HFFc6 (cell line): ENCODE measurements around the gene RPSA. TPM values are rescaled to one million over a fixed set of nuclear protein-coding genes. Genes with fewer than 3 reads are reported as not detected.

Source experiments
- DNase-seq: peaks from one replicate; pipeline ENCODE4 v3.0.0-alpha.2; 2018
- H3K27ac Mint-ChIP-seq: 2 replicates; pipeline ENCODE4 v1.8.0; 2020; ENCODE audit warnings: mild to moderate bottlenecking, mixed read lengths
- H3K27me3 Mint-ChIP-seq: 2 replicates; pipeline ENCODE4 v1.8.0; 2021; ENCODE audit warnings: mild to moderate bottlenecking, moderate library complexity, mixed read lengths; ENCODE audit not compliant: insufficient read depth
- H3K36me3 Mint-ChIP-seq: 2 replicates; pipeline ENCODE4 v1.8.0; 2021; ENCODE audit warnings: low read depth, mixed read lengths
- H3K4me1 Mint-ChIP-seq: 2 replicates; pipeline ENCODE4 v1.8.0; 2020; ENCODE audit warnings: low read depth, mixed read lengths
- H3K4me3 Mint-ChIP-seq: 2 replicates; pipeline ENCODE4 v1.8.0; 2020; ENCODE audit warnings: mild to moderate bottlenecking, moderate library complexity, mixed read lengths
- H3K9me3 Mint-ChIP-seq: 2 replicates; pipeline ENCODE4 v1.8.0; 2020; ENCODE audit warnings: mild to moderate bottlenecking, mixed read lengths
- CTCF ChIP-seq: fragments of 200-600 bp; sonication (generic); IDR thresholded peaks from 2 replicates; pipeline ENCODE4 v1.5.0; 2021; ENCODE audit warnings: antibody characterized with exemption, mild to moderate bottlenecking
- total RNA-seq, 6 experiments: library from RNA; stranded (reverse); fragmentation: NEBNext Ultra II Directional; extraction: Animal tissue kit (Norgen Biotek cat#: 25700); gene quantifications; 2 replicates in 1 of 6; 3 replicates in 5 of 6; pipeline ENCODE4 v1.2.3, GENCODE V29; 2021

The RPSA gene
- total RNA-seq, 6 experiments from 2014 or later = 1,595 to 1,900 (median 1,723) TPM

GRCh38 chr3:39381432-39381831, 25.1 kb upstream of the RPSA start:
- Mint-ChIP-seq H3K4me3 (no peak overlapping the region), H3K36me3 (no peaks in the 10 kb centered on the region), H3K9me3 (no peaks in the 10 kb centered on the region), H3K4me1 (peaks cover 26% of the 10 kb centered on the region), H3K27me3 (no peaks in the 10 kb centered on the region; the same call in none of the 2 replicates), H3K27ac (no peak overlapping the region)
- DNase-seq = no peak
- no peak for TF ChIP-seq CTCF

- DNase-seq = peak; percentile 78
- peak within 1 kb of the TSS; percentile 99 for H3K4me3 Mint-ChIP-seq
- H3K27ac Mint-ChIP-seq = peak within 1 kb of the TSS; percentile 98
- H3K9me3 Mint-ChIP-seq = no peaks in the 10 kb centered on the region
- peaks cover 41% of the 10 kb centered on the region for H3K4me1 Mint-ChIP-seq
- H3K36me3 Mint-ChIP-seq = no peaks in the 10 kb centered on the region
- H3K27me3 Mint-ChIP-seq = no peaks in the 10 kb centered on the region; the same call in none of the 2 replicates
- TF ChIP-seq CTCF = peak; percentile 50
Observed at GRCh38 chr3:39383045-39383880, 23.3 kb upstream of the RPSA start, which contains the start of gene SLC25A38. SLC25A38 (plus strand) TSS chr3:39383370; CDS start chr3:39383725, 355 bp downstream.

GRCh38 chr3:39383881-39384664, 22.4 kb upstream of the RPSA start:
- Mint-ChIP-seq H3K27ac (peak overlapping the region; percentile 98), H3K4me1 (peaks cover 41% of the 10 kb centered on the region), H3K4me3 (peak overlapping the region; percentile 99), H3K9me3 (no peaks in the 10 kb centered on the region), H3K27me3 (no peaks in the 10 kb centered on the region; the same call in 1 of the 2 replicates), H3K36me3 (no peaks in the 10 kb centered on the region)
- peak; percentile 56 for TF ChIP-seq CTCF
- DNase-seq = peak; percentile 88

GRCh38 chr3:39384665-39385000, 21.9 kb upstream of the RPSA start:
- TF ChIP-seq CTCF = no peak

GRCh38 chr3:39385456-39386090, 20.9 kb upstream of the RPSA start:
- no peaks in the 10 kb centered on the region for H3K9me3 Mint-ChIP-seq
- 0 out of 2 replicates have a peak, but pooled peaks cover 4% of the 10 kb centered on the region for H3K36me3 Mint-ChIP-seq
- no peak overlapping the region for H3K27ac Mint-ChIP-seq

More at GRCh38 chr3:39384665-39385000, 21.9 kb upstream of the RPSA start:
- H3K9me3 Mint-ChIP-seq = no peaks in the 10 kb centered on the region
- H3K27ac Mint-ChIP-seq = peak overlapping the region; percentile 44
- no peaks in the 10 kb centered on the region for H3K36me3 Mint-ChIP-seq
- H3K4me1 Mint-ChIP-seq = peaks cover 41% of the 10 kb centered on the region
- peak overlapping the region; percentile 99 for H3K4me3 Mint-ChIP-seq
- H3K27me3 Mint-ChIP-seq = no peaks in the 10 kb centered on the region; the same call in 1 of the 2 replicates
- no peak for DNase-seq

More at GRCh38 chr3:39385456-39386090, 20.9 kb upstream of the RPSA start:
- peak overlapping the region; percentile 99 for H3K4me3 Mint-ChIP-seq
- peaks cover 41% of the 10 kb centered on the region for H3K4me1 Mint-ChIP-seq
- no peak for TF ChIP-seq CTCF
- no peaks in the 10 kb centered on the region; the same call in 1 of the 2 replicates for H3K27me3 Mint-ChIP-seq
- no peak for DNase-seq
